ENCODE measurements around the gene HLA-DOA. TPM values are rescaled to one million over a fixed set of nuclear protein-coding genes. Genes with fewer than 3 reads are reported as not detected.

HLA-DOA gene
- total RNA-seq, 1 donor from 2014 or later: 5.0 TPM

- no peak for DNase-seq (ENCODE audit: low spot score)
These were observed 7.6 kb upstream of the HLA-DOA start for GRCh38 chr6:33017018-33017417.

GRCh38 chr6:33015798-33016197 lies 6.4 kb upstream of the HLA-DOA start:
- no peak for DNase-seq (ENCODE audit: low spot score)

GRCh38 chr6:33014841-33015634 lies 5.6 kb upstream of the HLA-DOA start:
- DNase-seq (ENCODE audit: low spot score): no peak

GRCh38 chr6:33013608-33014007 lies 4.2 kb upstream of the HLA-DOA start:
- DNase-seq (ENCODE audit: low spot score): no peak

GRCh38 chr6:33010356-33010755 lies 965 bp upstream of the HLA-DOA start:
- DNase-seq (ENCODE audit: low spot score): no peak

GRCh38 chr6:33007831-33008400 lies 1.5 kb downstream of the HLA-DOA start:
- DNase-seq (ENCODE audit: low spot score): no peak

- DNase-seq (ENCODE audit: low spot score): no peak
These were observed 4.5 kb downstream of the HLA-DOA start for GRCh38 chr6:33004940-33005339.

GRCh38 chr6:33001685-33002084 lies 7.7 kb downstream of the HLA-DOA start:
- no peak for DNase-seq (ENCODE audit: low spot score)

- no peak for DNase-seq (ENCODE audit: low spot score)
These were observed 9.3 kb downstream of the HLA-DOA start for GRCh38 chr6:33000055-33000454.

GRCh38 chr6:32995448-32995847 lies 13.9 kb downstream of the HLA-DOA start:
- no peak for DNase-seq (ENCODE audit: low spot score)

- no peak for DNase-seq (ENCODE audit: low spot score)
These were observed 15.9 kb downstream of the HLA-DOA start for GRCh38 chr6:32993363-32993973.

- DNase-seq (ENCODE audit: low spot score): no peak
These were observed 17.4 kb downstream of the HLA-DOA start for GRCh38 chr6:32991972-32992371.

- DNase-seq (ENCODE audit: low spot score): no peak
These were observed 20.0 kb downstream of the HLA-DOA start for GRCh38 chr6:32989368-32989767.

- no peak for DNase-seq (ENCODE audit: low spot score)
These were observed 24.6 kb downstream of the HLA-DOA start for GRCh38 chr6:32984622-32985389.

GRCh38 chr6:32983964-32984621 lies 25.3 kb downstream of the HLA-DOA start:
- no peak for DNase-seq (ENCODE audit: low spot score)

GRCh38 chr6:32983493-32983848 lies 25.9 kb downstream of the HLA-DOA start:
- DNase-seq (ENCODE audit: low spot score): no peak

- DNase-seq (ENCODE audit: low spot score): no peak
These were observed 26.5 kb downstream of the HLA-DOA start for GRCh38 chr6:32982702-32983492.

GRCh38 chr6:32982084-32982701 lies 27.2 kb downstream of the HLA-DOA start:
- DNase-seq (ENCODE audit: low spot score): no peak

GRCh38 chr6:32980488-32981038 lies 28.8 kb downstream of the HLA-DOA start:
- DNase-seq (ENCODE audit: low spot score): no peak
